Breast epithelium (tissue), 3 donors: ENCODE data around the gene GTF2IRD2.
"Not testable (repeated sequence)": the region's sequence is repeated elsewhere in the genome, so short reads cannot be mapped to it uniquely, and the experiment has no call there.

Source experiments
- CTCF ChIP-seq, 3 donors: fragments of 450-650 bp; IDR thresholded peaks; one replicate each; pipeline ENCODE4 v1.5.1; 2016 to 2017; ENCODE audit warnings: antibody characterized with exemption in 3 of 3, mild to moderate bottlenecking in 3 of 3, moderate library complexity in 3 of 3
- POLR2A ChIP-seq: fragments of 450-650 bp; IDR thresholded peaks from one replicate; pipeline ENCODE4 v1.6.1; 2016; ENCODE audit warnings: antibody characterized with exemption, mild to moderate bottlenecking, moderate library complexity
- POLR2AphosphoS5 ChIP-seq, 3 donors: sonication (generic); formaldehyde crosslinking; IDR thresholded peaks; one replicate each; pipeline ENCODE4 v1.6.1; 2017; ENCODE audit warnings: antibody characterized with exemption in 3 of 3

- not testable (repeated sequence) for TF ChIP-seq CTCF (IDR thresholded peaks at IDR 0.05); POLR2A; POLR2AphosphoS5 (IDR thresholded peaks at IDR 0.05)
Observed at GRCh38 chr7:74753921-74754482, 97.4 kb downstream of the GTF2IRD2 start.
